Measurements from ENCODE around the gene ORMDL2.
"Not testable (repeated sequence)": the region's sequence is repeated elsewhere in the genome, so short reads cannot be mapped to it uniquely, and the experiment has no call there.

The ORMDL2 gene

DNA sequence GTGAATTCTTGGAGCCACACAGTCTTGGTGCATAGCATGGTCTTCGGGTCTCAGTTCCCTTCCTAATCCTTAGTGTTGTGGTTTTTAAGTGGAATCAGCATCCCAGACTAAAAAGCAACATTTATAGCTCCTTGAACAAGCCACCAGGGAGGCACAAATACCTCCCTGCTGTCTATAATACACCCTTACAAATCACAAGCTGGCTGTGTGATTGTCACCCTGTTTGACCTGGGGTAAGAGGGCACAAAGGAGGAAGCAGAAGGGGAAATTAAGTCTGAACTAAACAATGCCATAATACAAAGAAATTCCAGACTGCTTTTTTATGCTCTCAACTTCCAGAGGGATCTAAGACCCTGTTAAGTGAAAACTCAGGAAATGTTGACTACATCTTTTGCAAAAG lies 32.6 kb downstream of the ORMDL2 start:
- no peak overlapping the region for H3K4me3 ChIP-seq (ENCODE audit: low read depth, low read length)

DNA sequence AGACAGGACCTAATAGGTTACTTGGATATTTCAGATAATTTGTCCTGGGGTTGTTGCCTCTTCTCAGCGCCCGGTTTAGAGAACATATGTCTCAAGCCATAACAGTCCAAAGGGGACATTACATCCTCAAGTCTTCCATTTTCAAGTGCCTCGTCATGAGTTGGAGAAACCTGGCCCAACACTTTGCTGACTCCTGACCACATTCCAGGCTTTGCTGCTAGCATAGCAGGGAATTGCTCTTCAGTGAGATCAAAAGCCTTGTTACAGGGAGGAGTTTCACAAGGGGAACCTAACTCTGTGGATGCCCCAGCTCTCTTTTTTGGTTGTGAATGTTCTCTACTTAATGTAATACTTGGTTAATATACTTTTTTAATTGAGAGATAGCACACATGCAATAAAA lies 33.1 kb downstream of the ORMDL2 start:
- H3K4me3 ChIP-seq (ENCODE audit: low read depth, low read length): no peak overlapping the region

DNA sequence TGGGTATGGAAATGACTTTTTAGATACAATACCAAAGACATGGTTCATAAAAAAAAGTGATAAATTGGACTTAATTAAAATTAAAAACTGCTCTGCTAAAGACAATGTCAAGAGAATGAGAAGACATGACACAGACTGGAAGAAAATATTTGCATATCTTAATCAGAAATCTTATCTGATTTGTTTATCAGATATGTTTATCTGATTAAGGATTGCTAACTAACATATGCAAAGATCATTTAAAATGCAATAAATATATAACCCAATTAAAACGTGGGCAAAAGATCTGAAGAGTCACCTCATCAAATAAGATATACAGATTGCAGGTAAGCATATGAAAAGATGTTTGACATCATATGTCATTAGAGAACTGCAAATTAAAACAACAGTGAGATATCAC lies 34.9 kb downstream of the ORMDL2 start:
- no peak overlapping the region for H3K4me3 ChIP-seq (ENCODE audit: low read depth, low read length)

DNA sequence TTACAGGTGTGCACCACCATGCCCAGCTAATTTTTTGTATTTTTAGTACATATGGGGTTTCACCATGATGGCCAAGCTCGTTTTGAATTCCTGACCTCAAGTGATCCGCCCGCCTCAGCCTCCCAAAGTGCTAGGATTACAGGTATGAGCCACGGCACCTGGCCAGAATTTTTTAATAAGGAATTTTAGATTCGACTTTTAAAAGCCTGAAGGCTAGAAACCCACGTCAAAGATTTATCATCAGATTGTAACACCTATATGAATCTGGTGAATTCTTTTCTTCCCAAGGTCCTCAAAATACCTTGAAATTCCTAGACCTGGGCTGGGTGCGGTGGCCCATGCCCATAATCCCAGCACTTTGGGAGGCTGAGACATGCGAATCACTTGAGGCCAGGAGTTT lies 43.6 kb downstream of the ORMDL2 start:
- H3K4me3 ChIP-seq (ENCODE audit: low read depth, low read length): no peak overlapping the region

DNA sequence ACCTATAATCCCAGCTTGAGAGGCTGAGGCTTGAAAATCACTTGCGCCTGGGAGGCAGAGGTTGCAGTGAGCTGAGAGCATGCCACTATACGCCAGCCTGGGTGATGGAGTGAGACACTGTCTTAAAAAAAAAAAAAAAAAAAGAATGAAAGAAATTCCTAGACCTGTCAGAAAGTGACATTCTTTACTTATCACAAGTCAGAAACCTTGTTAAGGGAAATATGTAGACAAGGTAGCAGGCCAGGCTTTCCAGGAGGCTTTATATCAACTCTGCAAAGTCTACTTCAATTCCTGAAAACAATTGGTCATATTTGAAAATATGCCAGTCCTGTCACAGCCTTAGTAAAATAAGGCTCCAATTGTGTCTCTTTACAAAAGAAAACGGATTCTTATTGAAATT lies 44.0 kb downstream of the ORMDL2 start:
- no peak overlapping the region for H3K4me3 ChIP-seq (ENCODE audit: low read depth, low read length)

DNA sequence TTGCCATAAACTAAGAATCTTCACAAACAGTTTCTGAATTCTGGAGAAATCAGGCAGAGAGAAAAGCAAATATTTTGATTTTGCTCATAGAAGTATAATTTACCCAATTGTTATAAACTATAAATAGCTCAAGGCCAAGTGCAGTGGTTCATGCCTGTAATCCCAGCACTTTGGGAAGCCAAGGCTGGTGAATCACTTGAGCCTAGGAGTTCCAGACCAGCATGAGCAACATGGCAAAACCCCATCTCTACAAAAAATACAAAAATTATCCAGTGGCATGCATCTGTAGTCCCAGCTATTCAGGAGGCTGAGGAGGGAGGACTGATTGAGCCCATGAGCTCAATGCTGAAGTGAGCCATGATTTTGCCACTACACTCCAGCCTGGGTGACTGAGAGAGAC lies 44.4 kb downstream of the ORMDL2 start:
- no peak overlapping the region for H3K4me3 ChIP-seq (ENCODE audit: low read depth, low read length)

DNA sequence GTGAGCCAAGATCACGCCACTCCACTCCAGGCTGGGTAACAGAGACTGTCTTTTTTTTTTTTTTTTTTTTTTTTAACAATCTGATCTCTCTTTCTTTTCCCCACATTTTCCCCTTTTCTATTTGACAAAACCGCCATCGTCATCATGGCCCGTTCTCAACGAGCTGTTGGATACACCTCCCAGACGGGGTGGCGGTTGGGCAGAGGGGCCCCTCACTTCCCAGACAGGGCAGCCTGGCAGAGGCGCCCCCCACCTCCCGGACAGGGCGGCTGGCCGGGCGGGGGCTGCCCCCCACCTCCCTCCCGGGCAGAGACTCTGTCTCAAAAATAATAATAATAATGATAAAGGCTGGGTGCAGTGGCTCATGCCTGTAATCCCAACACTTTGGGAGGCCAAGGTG lies 45.1 kb downstream of the ORMDL2 start:
- not testable (repeated sequence) for H3K4me3 ChIP-seq (ENCODE audit: low read depth, low read length)

DNA sequence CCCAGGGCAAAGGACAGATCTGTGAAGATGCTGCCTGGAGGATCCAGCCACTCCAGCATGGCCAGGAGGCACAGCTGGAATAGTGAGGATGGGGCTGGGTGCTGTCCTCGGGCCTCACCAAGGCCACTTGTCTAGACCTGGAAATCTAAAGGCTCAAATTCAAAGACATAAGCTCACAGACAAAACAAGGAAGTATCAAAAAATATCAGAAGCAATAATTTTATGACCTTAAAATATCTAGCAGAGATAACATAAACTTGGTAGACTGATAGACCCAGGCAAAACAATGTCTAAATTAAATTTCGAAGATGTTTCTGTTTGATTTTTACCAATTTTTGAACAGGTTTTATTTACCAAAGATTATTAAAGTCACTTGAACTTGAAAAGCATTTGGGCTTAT lies 47.5 kb downstream of the ORMDL2 start:
- H3K4me3 ChIP-seq (ENCODE audit: low read depth, low read length): no peak overlapping the region

DNA sequence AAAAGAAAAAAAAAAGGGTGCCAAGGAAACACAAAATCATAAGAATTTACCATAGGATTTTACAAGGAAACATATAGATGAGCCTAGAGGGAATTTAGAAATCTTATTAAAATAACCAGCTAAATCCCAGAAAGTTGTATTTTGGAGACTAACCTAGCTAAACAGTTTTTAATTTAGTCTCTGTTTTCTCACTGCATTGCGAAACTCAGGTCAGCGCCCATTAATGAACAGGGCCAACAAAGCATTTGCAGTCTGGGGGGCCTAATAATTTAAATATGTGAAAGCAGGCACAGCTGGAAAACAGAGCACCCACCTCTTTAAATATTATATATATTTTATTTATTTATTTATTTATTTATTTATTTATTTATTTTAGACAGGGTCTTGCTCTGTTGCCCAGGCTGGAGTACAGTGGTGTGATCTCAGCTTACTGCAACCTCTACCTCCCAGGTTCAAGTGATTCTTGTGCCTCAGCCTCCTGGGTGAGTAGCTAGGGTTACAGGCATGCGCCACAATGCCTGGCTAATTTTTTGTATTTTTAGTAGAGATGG lies 48.7 kb downstream of the ORMDL2 start:
- H3K4me3 ChIP-seq (ENCODE audit: low read depth, low read length): not testable (repeated sequence)

Data from iPS-11a (cell line).